GF-D8 (cell line): Measurements from ENCODE around the gene FRYL.
"Not testable (repeated sequence)": the region's sequence is repeated elsewhere in the genome, so short reads cannot be mapped to it uniquely, and the experiment has no call there.

Experiments used
- DNase-seq: peaks from one replicate; lab custom pipeline; 2025; lab: John Stamatoyannopoulos, UW

The FRYL gene

GRCh38 chr4:48779998-48780864, at the start of gene FRYL:
Gene FRYL, minus strand, starts transcription at chr4:48780279. Its CDS starts 145,869 bp downstream, at chr4:48634410.
- DNase-seq, result peak; percentile 99

GRCh38 chr4:48827622-48828021, 47.5 kb upstream of the FRYL start:
- no peak for DNase-seq

GRCh38 chr4:48821431-48821830, 41.4 kb upstream of the FRYL start:
- DNase-seq, result not testable (repeated sequence)

- no peak for DNase-seq
Observed at GRCh38 chr4:48816971-48817370, 36.9 kb upstream of the FRYL start.

- not testable (repeated sequence) for DNase-seq
Observed at GRCh38 chr4:48816297-48816696, 36.2 kb upstream of the FRYL start.

GRCh38 chr4:48815483-48815882, 35.4 kb upstream of the FRYL start:
- DNase-seq, result no peak

- DNase-seq, result no peak
Observed at GRCh38 chr4:48813964-48814363, 33.9 kb upstream of the FRYL start.

- DNase-seq, result no peak
Observed at GRCh38 chr4:48812866-48813265, 32.8 kb upstream of the FRYL start.

- no peak for DNase-seq
Observed at GRCh38 chr4:48804584-48805301, 24.7 kb upstream of the FRYL start.

- DNase-seq, result no peak
Observed at GRCh38 chr4:48801016-48801715, 21.1 kb upstream of the FRYL start.

GRCh38 chr4:48800155-48800554, 20.1 kb upstream of the FRYL start:
- not testable (repeated sequence) for DNase-seq

GRCh38 chr4:48799157-48799556, 19.1 kb upstream of the FRYL start:
- no peak for DNase-seq

- no peak for DNase-seq
Observed at GRCh38 chr4:48798117-48798516, 18.0 kb upstream of the FRYL start.

- no peak for DNase-seq
Observed at GRCh38 chr4:48796927-48797679, 17.0 kb upstream of the FRYL start.

GRCh38 chr4:48796191-48796926, 16.3 kb upstream of the FRYL start:
- DNase-seq, result no peak

GRCh38 chr4:48795108-48795507, 15.0 kb upstream of the FRYL start:
- DNase-seq, result no peak

GRCh38 chr4:48792348-48793006, 12.4 kb upstream of the FRYL start:
- DNase-seq, result no peak

GRCh38 chr4:48791313-48791712, 11.2 kb upstream of the FRYL start:
- DNase-seq, result no peak

- DNase-seq, result no peak
Observed at GRCh38 chr4:48790561-48790960, 10.5 kb upstream of the FRYL start.

GRCh38 chr4:48787056-48787455, 7.0 kb upstream of the FRYL start:
- DNase-seq, result no peak

GRCh38 chr4:48786549-48786948, 6.5 kb upstream of the FRYL start:
- DNase-seq, result no peak
